Dendritic cell treated with granulocyte-macrophage colony-stimulating factor and Interleukin-4, amounts not matched to agents 40 ng/mL and 50 ng/mL, for 4 days (primary cell): Measurements from ENCODE around the gene IL17RB.
A peak's percentile ranks its signal among the peaks of the same experiment; 100 is the strongest.

Source experiments
- H3K27ac Mint-ChIP-seq: one replicate; pipeline ENCODE4 v1.8.0; 2022; ENCODE audit warnings: mild to moderate bottlenecking, mixed read lengths
- H3K27me3 Mint-ChIP-seq: one replicate; pipeline ENCODE4 v1.8.0; 2022; ENCODE audit warnings: mild to moderate bottlenecking, mixed read lengths
- H3K36me3 Mint-ChIP-seq: one replicate; pipeline ENCODE4 v1.8.0; 2022; ENCODE audit warnings: low read depth, mixed read lengths
- H3K4me1 Mint-ChIP-seq: one replicate; pipeline ENCODE4 v1.8.0; 2022; ENCODE audit warnings: low read depth, mixed read lengths
- H3K4me3 Mint-ChIP-seq: one replicate; pipeline ENCODE4 v1.8.0; 2022; ENCODE audit warnings: mild to moderate bottlenecking, moderate library complexity, mixed read lengths
- H3K9me3 Mint-ChIP-seq: one replicate; pipeline ENCODE4 v1.8.0; 2022; ENCODE audit warnings: mixed read lengths
- intact Hi-C: fragments of 100-400 bp; cut with micrococcal nuclease; formaldehyde crosslinking; loops from one replicate; pipeline ENCODE4 v1.15.0; 2022

Gene IL17RB

DNA sequence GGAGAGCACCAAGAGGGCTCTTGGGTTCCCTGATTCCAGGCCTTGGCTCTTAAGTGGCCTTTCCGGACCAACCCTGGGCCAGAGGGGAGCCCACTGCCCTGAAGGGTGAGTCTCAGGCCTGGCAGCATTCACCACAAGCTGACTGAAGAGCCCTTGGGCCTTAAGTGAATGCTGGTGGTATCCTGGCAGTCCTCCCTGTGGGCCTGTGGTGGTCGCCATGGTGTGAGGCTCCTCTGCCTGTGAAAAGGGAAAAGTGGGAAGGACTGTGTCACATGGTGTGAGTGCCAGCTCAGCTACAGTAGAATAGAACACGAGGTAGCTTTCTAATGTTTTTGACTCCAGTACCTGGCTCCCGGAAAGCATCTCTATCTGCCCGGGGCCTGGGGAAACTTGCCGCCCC, 15.4 kb upstream of the IL17RB start:
- no peaks in the 10 kb centered on the region for H3K36me3 Mint-ChIP-seq

GRCh38 chr3:53833053-53833645, 13.2 kb upstream of the IL17RB start:
- peaks cover 2% of the 10 kb centered on the region for H3K27me3 Mint-ChIP-seq
- H3K9me3 Mint-ChIP-seq = no peaks in the 10 kb centered on the region
- H3K27ac Mint-ChIP-seq = peak overlapping the region; percentile 2
- H3K4me3 Mint-ChIP-seq = no peak overlapping the region
- peaks cover 59% of the 10 kb centered on the region for H3K4me1 Mint-ChIP-seq
- peaks cover 8% of the 10 kb centered on the region for H3K36me3 Mint-ChIP-seq
- intact Hi-C loops = no loop called here

More for the DNA sequence above, 15.4 kb upstream of the IL17RB start:
- H3K4me3 Mint-ChIP-seq = no peak overlapping the region
- no peaks in the 10 kb centered on the region for H3K9me3 Mint-ChIP-seq
- peaks cover 3% of the 10 kb centered on the region for H3K27me3 Mint-ChIP-seq
- H3K27ac Mint-ChIP-seq = no peak overlapping the region
- intact Hi-C loops = no loop called here
- peaks cover 51% of the 10 kb centered on the region for H3K4me1 Mint-ChIP-seq

GRCh38 chr3:53833700-53834099, 12.7 kb upstream of the IL17RB start:
- Mint-ChIP-seq H3K4me1 (peaks cover 57% of the 10 kb centered on the region), H3K4me3 (no peak overlapping the region), H3K27me3 (peaks cover 6% of the 10 kb centered on the region), H3K36me3 (peaks cover 10% of the 10 kb centered on the region), H3K27ac (peak overlapping the region; percentile 2), H3K9me3 (no peaks in the 10 kb centered on the region)
- intact Hi-C loops = no loop called here

DNA sequence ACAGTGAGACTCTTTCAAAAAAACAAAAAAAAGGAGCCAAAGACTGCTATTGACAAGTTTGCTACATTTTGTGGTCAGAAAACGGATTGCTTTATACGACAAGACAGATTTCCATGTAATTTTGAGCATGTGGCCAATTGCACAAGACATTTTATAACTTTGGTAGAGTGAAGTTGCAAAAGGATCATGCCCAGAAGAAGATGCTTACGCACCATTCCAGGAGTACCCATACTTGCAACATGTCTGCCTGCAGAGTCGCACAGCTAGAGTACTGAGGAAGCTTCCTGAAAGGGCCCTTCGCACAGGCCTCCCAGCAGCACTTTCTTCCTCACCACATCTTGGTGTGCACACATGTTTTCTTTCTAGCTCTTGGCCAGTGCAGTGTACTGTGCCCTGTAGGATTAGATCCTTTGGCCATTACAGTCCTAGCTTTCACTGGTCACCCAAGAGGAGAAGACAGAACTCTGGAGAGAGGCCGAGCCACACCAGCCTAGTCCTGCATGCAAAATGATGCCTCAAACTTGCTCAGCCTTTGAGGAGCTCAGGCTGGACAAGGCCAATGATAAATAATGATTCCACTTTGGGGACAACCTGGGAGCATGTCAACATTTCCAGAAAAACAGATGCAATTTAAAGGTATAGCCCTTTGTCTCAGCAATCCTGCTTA, 11.8 kb upstream of the IL17RB start:
- no peaks in the 10 kb centered on the region for H3K9me3 Mint-ChIP-seq
- peak overlapping the region; percentile 54 for H3K27ac Mint-ChIP-seq
- H3K36me3 Mint-ChIP-seq = peaks cover 11% of the 10 kb centered on the region
- intact Hi-C loops = no loop called here
- H3K4me1 Mint-ChIP-seq = peaks cover 58% of the 10 kb centered on the region
- H3K27me3 Mint-ChIP-seq = peaks cover 14% of the 10 kb centered on the region
- no peak overlapping the region for H3K4me3 Mint-ChIP-seq

- no peak overlapping the region for H3K27ac Mint-ChIP-seq
- peaks cover 17% of the 10 kb centered on the region for H3K27me3 Mint-ChIP-seq
- H3K4me1 Mint-ChIP-seq = peaks cover 58% of the 10 kb centered on the region
- no peak overlapping the region for H3K4me3 Mint-ChIP-seq
- H3K9me3 Mint-ChIP-seq = no peaks in the 10 kb centered on the region
- peaks cover 17% of the 10 kb centered on the region for H3K36me3 Mint-ChIP-seq
- intact Hi-C loops = no loop called here
These were observed 11.1 kb upstream of the IL17RB start for GRCh38 chr3:53835257-53835656.

DNA sequence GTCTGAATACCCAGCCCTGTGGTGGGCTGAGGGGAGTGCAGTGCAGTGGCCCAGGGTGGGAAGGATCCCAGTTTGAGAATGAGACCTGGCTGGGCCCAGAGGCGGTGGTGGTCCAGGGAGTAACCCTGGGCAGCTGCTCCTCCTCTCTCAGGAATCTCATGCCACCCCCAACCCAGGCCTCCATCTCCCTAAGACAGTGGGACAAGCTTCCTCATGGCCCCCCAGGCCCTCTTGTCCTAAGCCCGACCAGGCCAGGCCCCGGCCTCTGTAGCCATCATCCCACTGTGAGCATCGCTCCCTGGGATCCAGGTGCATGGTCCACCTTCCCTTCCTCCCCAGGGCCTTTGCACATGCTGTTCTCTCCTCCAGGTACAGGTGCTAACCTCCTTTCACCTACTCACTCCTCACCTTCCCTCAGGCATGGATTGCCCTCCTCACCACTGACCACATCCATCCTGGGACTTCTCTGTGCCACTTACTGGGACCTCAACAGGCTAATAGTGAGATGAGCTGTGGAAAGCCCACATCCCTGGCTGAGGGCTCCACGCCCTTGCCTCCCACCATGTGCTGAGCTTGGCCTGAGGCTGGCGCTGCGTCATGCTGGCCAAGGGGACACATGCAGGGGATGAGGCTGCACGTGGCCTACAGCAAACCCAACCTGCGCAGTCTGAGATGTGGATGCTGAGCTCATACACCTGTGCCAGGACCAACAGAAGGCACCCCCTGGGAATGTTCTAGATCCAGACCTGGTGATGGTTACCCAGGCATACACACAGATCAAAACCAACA, 10.1 kb upstream of the IL17RB start:
- peaks cover 58% of the 10 kb centered on the region for H3K4me1 Mint-ChIP-seq
- H3K9me3 Mint-ChIP-seq = no peaks in the 10 kb centered on the region
- no peak overlapping the region for H3K4me3 Mint-ChIP-seq
- H3K36me3 Mint-ChIP-seq = peaks cover 17% of the 10 kb centered on the region
- H3K27me3 Mint-ChIP-seq = peaks cover 21% of the 10 kb centered on the region
- intact Hi-C loops = no loop called here
- H3K27ac Mint-ChIP-seq = no peak overlapping the region

DNA sequence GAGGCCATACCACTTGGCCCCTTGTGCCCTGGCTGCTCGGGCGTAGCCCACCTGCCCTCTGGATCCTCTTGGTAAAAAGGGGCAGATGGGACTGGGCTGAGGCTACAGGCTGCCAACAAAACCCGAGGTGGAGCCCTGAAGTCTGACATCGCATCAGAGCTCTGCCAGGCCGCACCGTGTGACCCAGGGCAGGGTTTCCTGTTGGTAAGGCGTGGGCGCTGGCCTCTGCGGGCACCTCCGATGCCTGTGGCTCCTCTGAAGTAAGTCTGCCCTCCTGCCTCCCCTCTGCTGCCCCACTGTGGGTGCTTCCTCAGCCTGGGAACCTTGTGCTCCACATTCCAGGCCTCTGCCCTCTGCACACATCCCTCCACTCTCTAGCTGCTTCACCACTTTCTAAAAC, 9.0 kb upstream of the IL17RB start:
- peaks cover 17% of the 10 kb centered on the region for H3K36me3 Mint-ChIP-seq
- no peak overlapping the region for H3K27ac Mint-ChIP-seq
- no peak overlapping the region for H3K4me3 Mint-ChIP-seq
- H3K27me3 Mint-ChIP-seq = peaks cover 28% of the 10 kb centered on the region
- H3K9me3 Mint-ChIP-seq = no peaks in the 10 kb centered on the region
- H3K4me1 Mint-ChIP-seq = peaks cover 53% of the 10 kb centered on the region
- intact Hi-C loops = no loop called here

- H3K27ac Mint-ChIP-seq = no peak overlapping the region
- peaks cover 61% of the 10 kb centered on the region for H3K27me3 Mint-ChIP-seq
- peaks cover 46% of the 10 kb centered on the region for H3K4me1 Mint-ChIP-seq
- intact Hi-C loops = no loop called here
- H3K4me3 Mint-ChIP-seq = no peak overlapping the region
- H3K36me3 Mint-ChIP-seq = peaks cover 16% of the 10 kb centered on the region
- H3K9me3 Mint-ChIP-seq = no peaks in the 10 kb centered on the region
These were observed 5.1 kb upstream of the IL17RB start for GRCh38 chr3:53841296-53841695.

- Mint-ChIP-seq H3K27ac (no peak overlapping the region), H3K9me3 (no peaks in the 10 kb centered on the region), H3K36me3 (peaks cover 12% of the 10 kb centered on the region), H3K4me3 (no peak overlapping the region), H3K27me3 (peaks cover 74% of the 10 kb centered on the region), H3K4me1 (peaks cover 44% of the 10 kb centered on the region)
- intact Hi-C loops = no loop called here
These were observed 3.8 kb upstream of the IL17RB start for GRCh38 chr3:53842436-53843194.

DNA sequence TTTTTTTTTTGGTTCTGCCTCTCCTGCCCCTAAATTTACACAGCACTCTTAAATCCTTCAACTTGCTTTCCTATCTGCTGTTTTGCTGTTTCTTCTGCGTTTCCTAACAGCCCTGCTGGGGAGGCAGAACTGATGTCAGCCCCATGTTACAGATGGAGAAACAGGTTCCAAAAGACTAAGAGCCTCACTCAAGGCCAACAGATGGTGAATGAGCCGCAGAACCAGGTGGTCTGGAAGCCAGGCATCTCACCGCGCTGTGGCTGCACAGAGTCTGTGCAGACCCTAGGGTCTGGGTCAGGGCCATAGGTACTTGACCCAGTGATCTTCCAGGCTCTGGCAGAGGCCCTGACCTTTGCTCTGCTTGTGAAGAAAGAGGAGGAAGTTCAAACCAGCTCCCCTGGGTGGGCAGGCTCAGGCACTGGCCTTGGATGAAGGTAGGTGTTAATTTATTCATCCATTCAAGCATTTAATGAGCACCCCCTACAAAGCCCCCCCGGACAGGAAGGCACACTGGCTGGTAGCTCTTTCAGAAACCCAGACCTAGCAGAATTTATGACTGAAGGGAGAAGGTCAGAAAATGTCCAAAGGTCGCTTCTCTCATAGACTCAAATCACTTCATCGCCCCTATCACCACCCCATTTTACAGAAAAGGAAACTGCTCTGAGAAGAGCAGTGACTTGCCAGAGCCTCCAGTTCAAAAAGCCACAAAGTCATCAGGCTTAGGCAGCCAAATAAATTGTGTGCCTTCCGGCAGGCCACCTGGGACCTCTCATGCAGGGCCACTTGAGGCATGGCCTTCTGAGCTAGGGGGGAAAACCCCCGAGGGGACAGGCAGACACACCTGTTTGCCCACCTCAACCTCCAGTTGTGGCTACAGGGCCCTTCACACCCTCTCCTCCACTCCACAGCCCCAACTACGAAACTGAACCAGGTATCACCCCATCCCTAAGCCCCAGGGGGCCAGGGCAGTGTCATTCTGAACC, 2.9 kb upstream of the IL17RB start:
- Mint-ChIP-seq H3K4me3 (peak overlapping the region; percentile 27), H3K9me3 (no peaks in the 10 kb centered on the region), H3K4me1 (peaks cover 38% of the 10 kb centered on the region), H3K36me3 (peaks cover 6% of the 10 kb centered on the region), H3K27ac (no peak overlapping the region), H3K27me3 (peaks cover 77% of the 10 kb centered on the region)
- intact Hi-C loops = no loop called here

DNA sequence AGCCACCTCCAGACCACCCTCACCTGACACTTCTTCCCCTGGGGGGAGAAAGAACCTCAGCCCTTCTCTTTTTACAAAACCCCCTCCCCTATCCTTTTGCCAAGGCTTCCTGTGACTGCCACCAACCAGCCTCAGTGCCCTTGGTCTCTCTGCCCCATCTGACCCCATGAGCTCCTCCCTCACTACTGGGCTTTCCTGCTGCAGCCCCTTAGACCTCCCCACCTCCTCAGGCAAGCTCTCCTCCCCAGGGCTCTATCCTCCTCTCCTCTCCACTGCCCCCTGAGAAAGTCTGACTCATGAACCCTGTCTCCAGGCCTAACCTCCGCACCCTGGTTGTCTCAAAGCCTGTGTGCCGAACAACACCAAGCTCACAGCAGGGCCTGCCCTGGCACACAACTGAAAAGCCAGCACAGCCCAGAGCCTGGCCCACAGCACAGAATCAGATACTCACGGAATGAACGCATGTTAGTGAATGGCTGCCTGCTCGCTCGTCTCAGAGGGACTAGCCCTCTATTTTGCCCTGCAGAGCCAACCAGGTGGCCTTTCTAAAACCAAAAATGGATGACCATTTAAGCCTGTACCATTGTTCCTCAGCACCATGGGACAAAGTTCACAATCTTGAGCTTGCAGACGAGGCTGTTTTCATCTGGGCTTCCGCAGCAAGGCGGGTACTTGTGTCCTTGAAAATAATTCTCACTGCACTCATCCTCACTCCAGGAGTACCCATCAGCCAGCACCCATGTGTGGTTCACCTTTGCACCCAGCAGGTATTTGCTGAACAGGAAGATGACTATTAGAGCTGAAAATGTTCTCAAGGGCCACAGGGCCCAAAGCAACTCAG, 1.9 kb upstream of the IL17RB start:
- peaks cover 33% of the 10 kb centered on the region for H3K4me1 Mint-ChIP-seq
- peaks cover 6% of the 10 kb centered on the region for H3K36me3 Mint-ChIP-seq
- H3K27me3 Mint-ChIP-seq = peaks cover 76% of the 10 kb centered on the region
- intact Hi-C loops = no loop called here
- peak overlapping the region; percentile 77 for H3K4me3 Mint-ChIP-seq
- H3K9me3 Mint-ChIP-seq = no peaks in the 10 kb centered on the region
- H3K27ac Mint-ChIP-seq = no peak overlapping the region

DNA sequence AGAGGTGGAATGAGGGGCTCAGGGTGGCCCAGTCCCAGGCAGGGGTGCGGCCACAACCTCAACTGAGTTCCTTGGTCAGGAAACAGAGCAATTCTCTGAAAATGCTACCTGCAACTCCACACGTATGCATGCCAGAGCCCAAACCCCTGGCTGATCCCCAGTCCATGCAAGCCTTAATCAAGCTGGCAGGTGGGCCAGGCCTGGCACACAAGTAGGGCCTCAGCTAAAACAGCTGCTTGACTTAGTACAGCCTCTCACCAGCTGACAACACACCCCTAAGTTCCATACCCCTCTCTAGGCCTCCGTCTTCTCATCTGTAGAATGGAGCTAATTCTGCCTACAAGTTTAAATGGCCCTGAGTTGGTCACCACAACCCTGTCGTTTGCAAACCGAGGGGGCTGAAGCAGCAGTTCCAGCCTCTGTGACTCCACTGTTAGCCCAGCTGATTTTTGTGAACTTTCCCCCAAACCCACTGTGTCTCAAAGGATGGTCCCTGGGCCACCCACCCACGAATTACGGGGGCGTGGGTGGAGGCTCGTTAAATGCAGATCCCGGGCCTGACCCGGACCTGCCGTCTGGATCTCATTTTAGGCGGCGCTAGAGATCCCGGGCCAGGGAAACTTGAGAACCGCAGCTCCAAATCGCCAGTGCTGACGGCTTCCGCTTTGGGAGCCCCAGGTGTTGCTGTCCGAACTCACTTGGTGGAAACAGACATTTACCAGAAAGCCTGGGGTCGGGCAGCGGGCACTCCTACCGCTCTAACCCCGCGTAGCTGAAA, 1.1 kb upstream of the IL17RB start:
- Mint-ChIP-seq H3K4me1 (peaks cover 33% of the 10 kb centered on the region), H3K9me3 (no peaks in the 10 kb centered on the region), H3K4me3 (peak overlapping the region; percentile 77), H3K27ac (peak overlapping the region; percentile 58), H3K27me3 (peaks cover 81% of the 10 kb centered on the region), H3K36me3 (no peaks in the 10 kb centered on the region)
- intact Hi-C loops = no loop called here
